Kidney (tissue), 14 donors: Measurements from ENCODE around the gene PFAS. TPM values are rescaled to one million over a fixed set of nuclear protein-coding genes. Genes with fewer than 3 reads are reported as not detected.

Source experiments
- DNase-seq, 5 donors: peaks; one replicate each; pipeline ENCODE4 v3.0.0-alpha.2; 2013 to 2020
- FAIRE-seq: peaks from 2 replicates; lab custom pipeline; 2012; peaks lifted over from hg19 to GRCh38; lab: Jason Lieb, UNC
- H3K27ac ChIP-seq, 2 donors: one replicate each; pipeline ENCODE4 v1.7.0; 2013; ENCODE audit warnings: low read depth in 2 of 2, low read length in 2 of 2, inconsistent platforms in 1 of 2
- H3K27me3 ChIP-seq: one replicate; pipeline ENCODE4 v1.7.1; 2013; ENCODE audit warnings: low read length, inconsistent platforms; ENCODE audit not compliant: control insufficient read depth, insufficient read depth
- H3K36me3 ChIP-seq, 3 donors: one replicate each; pipeline versions ENCODE4 v1.7.0 to v1.7.1; 2013; ENCODE audit warnings: low read length in 3 of 3, control low read depth in 1 of 3, inconsistent platforms in 1 of 3; ENCODE audit not compliant: insufficient read depth in 3 of 3, control insufficient read depth in 2 of 3
- H3K4me1 ChIP-seq, 3 donors: one replicate each; pipeline versions ENCODE4 v1.7.0 to v1.7.1; 2013; ENCODE audit warnings: low read length in 3 of 3, inconsistent platforms in 1 of 3, low read depth in 1 of 3; ENCODE audit not compliant: control insufficient read depth in 2 of 3, insufficient read depth in 2 of 3
- H3K4me3 ChIP-seq, 3 donors: one replicate each; pipeline versions ENCODE4 v1.7.0 to v1.8.1; 2013; ENCODE audit warnings: low read length in 3 of 3, control low read depth in 1 of 3, inconsistent platforms in 1 of 3
- H3K9ac ChIP-seq, 3 donors: one replicate each; pipeline versions ENCODE4 v1.7.0 to v1.7.1; 2013; ENCODE audit warnings: low read length in 3 of 3, control low read depth in 1 of 3, inconsistent platforms in 1 of 3
- H3K9me3 ChIP-seq, 3 donors: one replicate each; pipeline versions ENCODE4 v1.7.0 to v1.7.1; 2013; ENCODE audit warnings: low read length in 3 of 3, control low read depth in 1 of 3, inconsistent platforms in 1 of 3; ENCODE audit not compliant: control insufficient read depth in 2 of 3, insufficient read depth in 1 of 3
- intact Hi-C: fragments of 100-400 bp; cut with DNase I; formaldehyde crosslinking; loops from one replicate; pipeline ENCODE4 v1.11.1; 2022
- polyA plus RNA-seq: library from polyadenylated mRNA; stranded (reverse); fragments of 350-450 nt; fragmentation: Illumina TruSeq; extraction: RNeasy Lipid Tissue Mini Kit (QIAGEN cat#74804); gene quantifications from one replicate; pipeline ENCODE4 v1.2.3, GENCODE V29; 2014; ENCODE audit warnings: low read depth, low replicate concordance; ENCODE audit not compliant: insufficient read depth
- total RNA-seq: library from RNA; stranded (reverse); fragmentation: NEBNext Ultra II Directional; extraction: Animal tissue kit (Norgen Biotek cat#: 25700); gene quantifications from one replicate; pipeline ENCODE4 v1.2.1, GENCODE V29; 2021
- TF ChIP-seq, protein P1 (sequence below): IDR thresholded peaks from 3 replicates; pipeline ENCODE4 v1.5.1; 2012; ENCODE audit warnings: mild to moderate bottlenecking, moderate library complexity, borderline replicate concordance; ENCODE audit not compliant: insufficient read depth; ENCODE audit errors: extremely low read depth
- donor health status: control.
- donor health status: control.
- donor health status: control.
- donor health status: control.
- donor health status: control.
- donor health status: DM: yes; HTN: yes; CAD: no.
- donor health status: Normal renal cell carcinoma (clear cell type).

PFAS gene
- total and polyA plus RNA-seq, 2 donors from 2014 or later, result 7.6 to 49.5 TPM

DNA sequence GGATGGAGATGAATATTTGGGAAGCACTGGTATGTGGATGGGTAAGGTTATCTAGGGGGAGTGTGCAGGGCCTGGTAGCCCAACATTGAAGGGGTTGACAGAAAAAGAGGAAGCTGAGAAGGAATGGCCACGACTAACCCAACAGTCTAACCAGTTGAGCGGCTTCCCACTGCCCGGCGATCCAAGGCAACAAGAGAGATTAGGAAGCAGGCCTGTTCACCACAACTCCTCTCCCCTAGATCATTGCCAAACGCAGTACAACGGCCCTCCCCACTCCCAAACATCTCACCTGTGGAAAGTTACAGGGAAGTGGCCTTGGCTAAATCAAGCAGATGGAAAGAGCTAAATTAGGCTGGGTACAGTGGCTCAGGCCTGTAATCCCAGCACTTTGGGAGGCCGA, 28.2 kb downstream of the PFAS start:
- FAIRE-seq, result no peak

DNA sequence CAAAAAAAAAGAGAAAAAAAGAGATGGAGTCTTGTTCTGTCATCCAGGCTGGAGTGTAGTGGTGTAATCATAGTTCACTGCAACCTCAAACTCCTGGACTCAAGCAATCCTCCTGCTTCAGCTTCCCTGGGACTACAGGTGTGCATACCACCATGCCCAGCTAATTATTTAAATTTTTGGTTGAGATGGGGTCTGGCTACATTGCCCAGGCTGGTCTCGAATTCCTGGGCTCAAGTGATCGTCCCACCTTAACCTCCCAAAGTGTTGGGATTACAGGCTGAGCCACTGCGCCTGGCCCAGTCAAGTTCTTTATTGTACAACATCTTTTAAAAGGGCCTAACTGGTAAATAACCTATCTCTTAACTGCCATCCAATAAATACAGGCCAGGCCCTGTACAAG, 33.3 kb downstream of the PFAS start:
- Histone ChIP-seq H3K4me1 (peaks cover 0 to 6% (median 4%) of the 10 kb centered on the region in 3 donors), H3K27ac (no peak overlapping the region), H3K27me3 (no peaks in the 10 kb centered on the region), H3K36me3 (no peaks in the 10 kb centered on the region), H3K9me3 (no peaks in the 10 kb centered on the region), H3K9ac (no peak overlapping the region), H3K4me3 (no peak overlapping the region)
- intact Hi-C loops, result no loop called here
- TF ChIP-seq, protein P1, sequence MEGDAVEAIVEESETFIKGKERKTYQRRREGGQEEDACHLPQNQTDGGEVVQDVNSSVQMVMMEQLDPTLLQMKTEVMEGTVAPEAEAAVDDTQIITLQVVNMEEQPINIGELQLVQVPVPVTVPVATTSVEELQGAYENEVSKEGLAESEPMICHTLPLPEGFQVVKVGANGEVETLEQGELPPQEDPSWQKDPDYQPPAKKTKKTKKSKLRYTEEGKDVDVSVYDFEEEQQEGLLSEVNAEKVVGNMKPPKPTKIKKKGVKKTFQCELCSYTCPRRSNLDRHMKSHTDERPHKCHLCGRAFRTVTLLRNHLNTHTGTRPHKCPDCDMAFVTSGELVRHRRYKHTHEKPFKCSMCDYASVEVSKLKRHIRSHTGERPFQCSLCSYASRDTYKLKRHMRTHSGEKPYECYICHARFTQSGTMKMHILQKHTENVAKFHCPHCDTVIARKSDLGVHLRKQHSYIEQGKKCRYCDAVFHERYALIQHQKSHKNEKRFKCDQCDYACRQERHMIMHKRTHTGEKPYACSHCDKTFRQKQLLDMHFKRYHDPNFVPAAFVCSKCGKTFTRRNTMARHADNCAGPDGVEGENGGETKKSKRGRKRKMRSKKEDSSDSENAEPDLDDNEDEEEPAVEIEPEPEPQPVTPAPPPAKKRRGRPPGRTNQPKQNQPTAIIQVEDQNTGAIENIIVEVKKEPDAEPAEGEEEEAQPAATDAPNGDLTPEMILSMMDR, result no peak
- DNase-seq (no peak), FAIRE-seq (no peak)

More for the DNA sequence above, 28.2 kb downstream of the PFAS start:
- peaks cover 0 to 6% (median 3%) of the 10 kb centered on the region in 3 donors for H3K4me1 ChIP-seq
- DNase-seq, result no peak
- intact Hi-C loops, result no loop called here
- H3K9me3 ChIP-seq, result no peaks in the 10 kb centered on the region
- H3K9ac ChIP-seq, result no peak overlapping the region
- no peak overlapping the region for H3K27ac ChIP-seq
- no peaks in the 10 kb centered on the region for H3K36me3 ChIP-seq
- H3K27me3 ChIP-seq, result no peaks in the 10 kb centered on the region
- H3K4me3 ChIP-seq, result no peak overlapping the region
- TF ChIP-seq, protein P1, result no peak

DNA sequence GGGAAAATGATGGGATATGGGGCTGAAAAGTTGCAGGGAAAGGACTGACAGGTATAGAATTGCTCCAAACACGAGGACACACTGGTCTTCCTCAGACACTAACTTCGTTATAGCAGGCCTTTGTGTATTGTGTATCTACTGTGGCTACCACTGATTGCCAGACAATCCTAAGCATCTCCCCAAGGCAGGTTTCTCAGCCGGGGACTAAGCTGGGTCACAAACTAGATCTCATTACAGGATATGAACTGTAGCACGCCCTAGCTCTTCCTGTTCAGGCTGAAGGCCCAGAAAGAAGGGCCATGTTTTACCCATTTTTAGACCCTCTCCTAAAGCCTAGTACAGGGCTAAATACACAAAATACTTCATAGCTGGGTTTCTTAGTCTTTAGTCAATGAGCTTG, 34.3 kb downstream of the PFAS start:
- intact Hi-C loops, result no loop called here
- no peaks in the 10 kb centered on the region for H3K27me3 ChIP-seq
- DNase-seq, result no peak
- H3K27ac ChIP-seq, result no peak overlapping the region
- TF ChIP-seq, protein P1, result no peak
- no peaks in the 10 kb centered on the region for H3K9me3 ChIP-seq
- no peak overlapping the region for H3K9ac ChIP-seq
- FAIRE-seq, result no peak
- no peak overlapping the region for H3K4me3 ChIP-seq
- no peaks in the 10 kb centered on the region for H3K36me3 ChIP-seq
- peaks cover 0 to 11% (median 10%) of the 10 kb centered on the region in 3 donors for H3K4me1 ChIP-seq

DNA sequence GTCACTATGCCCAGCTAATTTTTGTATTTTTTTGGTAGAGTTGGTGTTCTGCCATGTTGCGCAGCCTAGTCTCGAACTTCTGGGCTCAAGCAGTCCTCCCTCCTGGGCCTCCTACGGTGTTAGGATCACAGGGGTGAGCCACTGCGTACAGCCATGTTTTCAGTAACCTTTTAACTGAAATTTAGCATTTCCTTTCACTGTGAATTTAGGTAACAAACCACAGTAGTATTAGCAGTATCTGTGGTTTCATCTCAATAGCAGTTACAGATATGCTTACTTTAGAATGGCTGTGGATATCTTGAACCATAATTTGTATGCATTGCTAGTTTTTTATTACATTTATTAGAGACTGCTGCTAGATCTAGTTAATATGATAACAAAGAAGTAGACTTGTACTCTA, 35.0 kb downstream of the PFAS start:
- Histone ChIP-seq H3K27ac (no peak overlapping the region), H3K36me3 (no peaks in the 10 kb centered on the region), H3K27me3 (no peaks in the 10 kb centered on the region), H3K9me3 (no peaks in the 10 kb centered on the region), H3K9ac (no peak overlapping the region), H3K4me3 (no peak overlapping the region), H3K4me1 (peaks cover 0 to 11% (median 11%) of the 10 kb centered on the region in 3 donors)
- intact Hi-C loops, result no loop called here
- no peak for DNase-seq
- TF ChIP-seq, protein P1, result no peak
- FAIRE-seq, result no peak
